ENCODE data around the gene MFSD1. TPM values are rescaled to one million over a fixed set of nuclear protein-coding genes. Genes with fewer than 3 reads are reported as not detected.
"Not testable (repeated sequence)": the region's sequence is repeated elsewhere in the genome, so short reads cannot be mapped to it uniquely, and the experiment has no call there.

Gene MFSD1
- total RNA-seq, 1 donor from 2014 or later = 24.8 TPM

DNA sequence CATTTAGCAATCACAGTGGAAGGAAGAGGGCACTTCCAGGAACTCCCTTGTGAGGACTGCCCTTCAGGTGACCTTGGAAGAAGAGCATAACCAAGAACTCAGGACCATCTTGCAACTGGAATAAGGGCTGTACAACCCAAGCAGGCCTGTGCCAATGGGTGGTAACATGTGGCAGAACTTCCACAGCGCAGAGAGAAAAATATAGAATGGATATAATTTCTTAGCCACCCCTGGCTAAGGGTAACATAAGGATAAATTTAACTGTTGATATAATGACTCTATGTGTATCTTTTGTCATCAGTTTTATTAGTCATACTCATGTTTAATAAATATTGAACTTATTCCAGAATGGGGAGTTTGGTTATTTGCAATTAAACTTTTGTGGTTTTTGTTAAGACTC, 13.4 kb upstream of the MFSD1 start:
- TF ChIP-seq CTCF (IDR thresholded peaks at IDR 0.05; ENCODE audit: unreplicated experiment) = no peak
- no peak for DNase-seq (ENCODE audit: low spot score)
- no peak overlapping the region for H3K27ac Mint-ChIP-seq (ENCODE audit: unreplicated experiment)
- H3K27me3 Mint-ChIP-seq (ENCODE audit: unreplicated experiment) = no peaks in the 10 kb centered on the region
- H3K36me3 Mint-ChIP-seq (ENCODE audit: low read depth, unreplicated experiment) = no peaks in the 10 kb centered on the region
- peaks cover 4% of the 10 kb centered on the region for H3K4me1 Mint-ChIP-seq (ENCODE audit: unreplicated experiment)
- H3K4me3 Mint-ChIP-seq (ENCODE audit: unreplicated experiment) = no peak overlapping the region
- H3K9me3 Mint-ChIP-seq (ENCODE audit: unreplicated experiment) = no peaks in the 10 kb centered on the region

DNA sequence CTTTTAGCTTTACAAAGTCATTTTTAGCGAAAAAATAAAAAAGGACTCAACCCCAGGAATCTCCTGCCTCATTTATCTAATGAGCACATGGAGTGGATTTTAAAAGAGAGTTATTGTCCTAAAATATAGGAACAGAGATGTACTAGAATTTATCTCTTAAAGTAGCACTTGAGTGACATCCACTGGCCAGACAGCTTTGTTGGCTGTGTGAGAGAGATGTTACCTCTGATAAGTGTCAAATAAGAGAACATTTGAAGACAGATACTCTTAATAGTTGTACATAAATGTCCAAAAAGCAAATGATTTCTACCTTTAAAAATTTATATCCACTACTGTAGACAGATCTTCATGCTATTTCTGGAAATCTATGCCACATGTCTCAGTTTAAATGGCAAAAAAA, 12.3 kb upstream of the MFSD1 start:
- no peak for DNase-seq (ENCODE audit: low spot score)

DNA sequence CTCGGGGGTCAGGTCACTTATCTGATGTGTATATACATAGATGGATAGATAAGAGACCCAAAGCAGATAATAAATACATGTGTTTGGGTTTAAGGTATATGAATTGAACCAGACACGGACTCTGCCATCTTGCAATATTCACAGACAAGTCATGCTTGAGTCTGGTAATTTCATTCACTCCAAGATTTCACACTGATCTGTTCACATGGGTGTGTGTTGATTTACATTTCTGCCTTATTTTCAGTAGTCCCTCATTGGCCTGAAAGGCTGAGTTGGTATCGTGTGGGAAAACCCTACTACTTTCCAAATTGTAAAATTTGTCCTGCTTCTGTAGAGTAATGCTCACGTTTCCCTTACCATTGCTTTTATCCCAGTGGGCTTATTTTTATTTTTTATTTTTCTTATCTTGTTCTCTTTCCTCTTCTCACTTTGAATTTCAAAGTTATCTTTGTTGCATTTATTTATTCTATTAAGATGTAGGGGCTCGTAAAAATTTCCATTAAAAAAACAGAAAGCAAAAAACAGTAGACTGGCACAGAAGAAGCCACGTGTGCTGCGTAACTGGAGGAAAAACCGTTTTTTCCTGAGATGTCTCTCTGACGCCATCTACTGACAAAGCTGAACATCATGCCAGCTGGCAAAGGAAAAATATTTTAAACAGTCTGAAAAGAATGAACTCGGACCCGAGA, 10.8 kb upstream of the MFSD1 start:
- TF ChIP-seq CTCF (IDR thresholded peaks at IDR 0.05; ENCODE audit: unreplicated experiment) = peak; percentile 76
- H3K36me3 Mint-ChIP-seq (ENCODE audit: low read depth, unreplicated experiment) = no peaks in the 10 kb centered on the region
- no peaks in the 10 kb centered on the region for H3K9me3 Mint-ChIP-seq (ENCODE audit: unreplicated experiment)
- no peak overlapping the region for H3K4me3 Mint-ChIP-seq (ENCODE audit: unreplicated experiment)
- peak; percentile 36 for DNase-seq (ENCODE audit: low spot score)
- H3K27ac Mint-ChIP-seq (ENCODE audit: unreplicated experiment) = no peak overlapping the region
- H3K4me1 Mint-ChIP-seq (ENCODE audit: unreplicated experiment) = peaks cover 4% of the 10 kb centered on the region
- no peaks in the 10 kb centered on the region for H3K27me3 Mint-ChIP-seq (ENCODE audit: unreplicated experiment)

More for the DNA sequence above, 12.3 kb upstream of the MFSD1 start:
- H3K9me3 Mint-ChIP-seq (ENCODE audit: unreplicated experiment) = no peaks in the 10 kb centered on the region
- H3K27me3 Mint-ChIP-seq (ENCODE audit: unreplicated experiment) = no peaks in the 10 kb centered on the region
- H3K4me3 Mint-ChIP-seq (ENCODE audit: unreplicated experiment) = no peak overlapping the region
- TF ChIP-seq CTCF (IDR thresholded peaks at IDR 0.05; ENCODE audit: unreplicated experiment) = no peak
- H3K36me3 Mint-ChIP-seq (ENCODE audit: low read depth, unreplicated experiment) = no peaks in the 10 kb centered on the region
- H3K4me1 Mint-ChIP-seq (ENCODE audit: unreplicated experiment) = peaks cover 4% of the 10 kb centered on the region
- no peak overlapping the region for H3K27ac Mint-ChIP-seq (ENCODE audit: unreplicated experiment)

DNA sequence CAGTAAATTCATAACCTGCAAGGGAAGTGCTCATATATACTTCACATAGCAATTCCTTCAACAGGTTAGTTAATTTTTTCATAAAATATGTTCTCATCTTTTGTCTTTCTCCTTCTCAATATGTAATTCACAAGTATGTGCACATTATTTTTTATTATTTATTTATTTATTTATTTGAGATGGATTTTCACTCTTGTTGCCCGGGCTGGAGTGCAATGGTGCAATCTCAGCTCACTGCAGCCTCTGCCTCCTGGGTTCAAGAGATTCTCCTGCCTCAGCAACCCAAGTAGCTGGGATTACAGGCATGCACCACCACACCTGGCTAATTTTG, 10.3 kb upstream of the MFSD1 start:
- not testable (repeated sequence) for H3K36me3 Mint-ChIP-seq (ENCODE audit: low read depth, unreplicated experiment); H3K9me3 Mint-ChIP-seq (ENCODE audit: unreplicated experiment); H3K27me3 Mint-ChIP-seq (ENCODE audit: unreplicated experiment); DNase-seq (ENCODE audit: low spot score); H3K4me3 Mint-ChIP-seq (ENCODE audit: unreplicated experiment); H3K4me1 Mint-ChIP-seq (ENCODE audit: unreplicated experiment); H3K27ac Mint-ChIP-seq (ENCODE audit: unreplicated experiment)
- TF ChIP-seq CTCF (IDR thresholded peaks at IDR 0.05; ENCODE audit: unreplicated experiment) = peak; percentile 26

DNA sequence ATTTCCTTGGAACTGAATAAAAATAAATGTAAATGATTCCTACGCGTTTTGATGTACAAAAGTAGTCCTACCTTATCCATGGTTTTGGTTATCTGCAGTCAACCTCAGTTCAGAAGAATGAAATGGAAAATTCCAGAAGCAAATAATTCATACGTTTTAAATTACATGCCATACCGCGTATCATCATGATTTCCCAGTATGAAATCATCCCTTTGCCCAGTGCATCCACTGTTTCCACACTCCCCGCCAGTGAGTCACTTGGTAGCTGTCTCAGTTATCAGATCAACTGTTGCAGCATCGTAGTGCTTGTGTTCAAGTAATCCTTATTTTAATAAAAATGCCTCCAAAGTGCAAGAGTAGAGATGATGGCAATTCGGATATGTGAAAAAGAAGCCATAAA, 9.1 kb upstream of the MFSD1 start:
- no peak overlapping the region for H3K4me3 Mint-ChIP-seq (ENCODE audit: unreplicated experiment)

More for the DNA sequence above, 9.1 kb upstream of the MFSD1 start:
- no peak for TF ChIP-seq CTCF (IDR thresholded peaks at IDR 0.05; ENCODE audit: unreplicated experiment)
- no peak for DNase-seq (ENCODE audit: low spot score)
- Mint-ChIP-seq H3K27ac (ENCODE audit: unreplicated experiment) (no peak overlapping the region), H3K27me3 (ENCODE audit: unreplicated experiment) (no peaks in the 10 kb centered on the region), H3K9me3 (ENCODE audit: unreplicated experiment) (no peaks in the 10 kb centered on the region), H3K4me1 (ENCODE audit: unreplicated experiment) (peaks cover 4% of the 10 kb centered on the region), H3K36me3 (ENCODE audit: low read depth, unreplicated experiment) (no peaks in the 10 kb centered on the region)
